ENCODE results near the gene PPP1R37.

The PPP1R37 gene

GRCh38 chr19:45159210-45159970, 66.4 kb downstream of the PPP1R37 start:
- Histone ChIP-seq H3K9me2 (replicated peaks; ENCODE audit: control insufficient read depth, low read length) (no peaks in the 10 kb centered on the region), H3K4me3 (ENCODE audit: low read length) (no peak overlapping the region), H3K27ac (ENCODE audit: low read depth, low read length) (no peak overlapping the region), H4K20me1 (ENCODE audit: control insufficient read depth, insufficient read depth, low read depth, low read length) (no peaks in the 10 kb centered on the region), H3K79me2 (ENCODE audit: control insufficient read depth, low read length) (no peaks in the 10 kb centered on the region), H3K4me1 (ENCODE audit: control insufficient read depth, low read length) (peaks cover 8% of the 10 kb centered on the region), H3K4me2 (ENCODE audit: low read length) (no peak overlapping the region), H3K9me3 (ENCODE audit: control insufficient read depth, insufficient read depth, low read length) (no peaks in the 10 kb centered on the region), H3F3A (ENCODE audit: control insufficient read depth, insufficient read depth) (no peaks in the 10 kb centered on the region), H3K27me3 (ENCODE audit: control insufficient read depth, low read length) (peaks cover 16% of the 10 kb centered on the region), H3K36me3 (ENCODE audit: control insufficient read depth, low read length) (no peaks in the 10 kb centered on the region)
- no peak for TF ChIP-seq EZH2phosphoT487 (IDR thresholded peaks at IDR 0.05; ENCODE audit: borderline replicate concordance, low read length)
- TF ChIP-seq CTCF (IDR thresholded peaks at IDR 0.05; ENCODE audit: low read depth, low read length, poor library complexity, severe bottlenecking) = no peak

GRCh38 chr19:45159971-45160324, 67.0 kb downstream of the PPP1R37 start:
- H3K4me2 ChIP-seq (ENCODE audit: low read length) = no peak overlapping the region
- H4K20me1 ChIP-seq (ENCODE audit: control insufficient read depth, insufficient read depth, low read depth, low read length) = no peaks in the 10 kb centered on the region
- H3F3A ChIP-seq (ENCODE audit: control insufficient read depth, insufficient read depth) = no peaks in the 10 kb centered on the region
- no peaks in the 10 kb centered on the region for H3K9me3 ChIP-seq (ENCODE audit: control insufficient read depth, insufficient read depth, low read length)
- no peaks in the 10 kb centered on the region for H3K9me2 ChIP-seq (replicated peaks; ENCODE audit: control insufficient read depth, low read length)
- H3K27me3 ChIP-seq (ENCODE audit: control insufficient read depth, low read length) = peaks cover 16% of the 10 kb centered on the region
- H3K36me3 ChIP-seq (ENCODE audit: control insufficient read depth, low read length) = no peaks in the 10 kb centered on the region
- no peak overlapping the region for H3K4me3 ChIP-seq (ENCODE audit: low read length)
- no peaks in the 10 kb centered on the region for H3K79me2 ChIP-seq (ENCODE audit: control insufficient read depth, low read length)
- no peak overlapping the region for H3K27ac ChIP-seq (ENCODE audit: low read depth, low read length)
- H3K4me1 ChIP-seq (ENCODE audit: control insufficient read depth, low read length) = peaks cover 14% of the 10 kb centered on the region
- TF ChIP-seq EZH2phosphoT487 (IDR thresholded peaks at IDR 0.05; ENCODE audit: borderline replicate concordance, low read length) = no peak
- TF ChIP-seq CTCF (IDR thresholded peaks at IDR 0.05; ENCODE audit: low read depth, low read length, poor library complexity, severe bottlenecking) = no peak

- Histone ChIP-seq H3K9me2 (replicated peaks; ENCODE audit: control insufficient read depth, low read length) (no peaks in the 10 kb centered on the region), H4K20me1 (ENCODE audit: control insufficient read depth, insufficient read depth, low read depth, low read length) (no peaks in the 10 kb centered on the region), H3F3A (ENCODE audit: control insufficient read depth, insufficient read depth) (no peaks in the 10 kb centered on the region), H3K4me1 (ENCODE audit: control insufficient read depth, low read length) (peaks cover 14% of the 10 kb centered on the region), H3K4me3 (ENCODE audit: low read length) (no peak within 1 kb of the TSS), H3K79me2 (ENCODE audit: control insufficient read depth, low read length) (no peaks in the 10 kb centered on the region), H3K36me3 (ENCODE audit: control insufficient read depth, low read length) (no peaks in the 10 kb centered on the region), H3K27ac (ENCODE audit: low read depth, low read length) (no peak within 1 kb of the TSS), H3K9me3 (ENCODE audit: control insufficient read depth, insufficient read depth, low read length) (no peaks in the 10 kb centered on the region), H3K4me2 (ENCODE audit: low read length) (no peak within 1 kb of the TSS), H3K27me3 (ENCODE audit: control insufficient read depth, low read length) (peaks cover 16% of the 10 kb centered on the region)
- TF ChIP-seq EZH2phosphoT487 (IDR thresholded peaks at IDR 0.05; ENCODE audit: borderline replicate concordance, low read length) (no peak), CTCF (IDR thresholded peaks at IDR 0.05; ENCODE audit: low read depth, low read length, poor library complexity, severe bottlenecking) (no peak)
These were observed 68.1 kb downstream of the PPP1R37 start, which contains the start of gene NKPD1 for GRCh38 chr19:45160870-45161737. Gene NKPD1, minus strand, starts transcription at chr19:45160982. Its CDS starts 832 bp downstream, at chr19:45160150.
